ENCODE data around the gene MERTK. TPM values are rescaled to one million over a fixed set of nuclear protein-coding genes. Genes with fewer than 3 reads are reported as not detected.

Gene MERTK
- 22.5 and 37.3 TPM in 2 replicates for total RNA-seq (2016; rRNA removed; fragmentation: Illumina TruSeq; extraction: Trizol)
- 9.7 and 10.2 TPM in 2 replicates for total RNA-seq (2016; cell fraction: cytosol; rRNA removed; fragmentation: Illumina TruSeq; extraction: Trizol; ENCODE audit: low read depth)
- 20.5 and 38.2 TPM in 2 replicates for total RNA-seq (2016; cell fraction: insoluble cytoplasmic fraction; rRNA removed; fragmentation: Illumina TruSeq; extraction: Trizol)
- total RNA-seq (2016; cell fraction: membrane; rRNA removed; fragmentation: Illumina TruSeq; extraction: Trizol), result 9.9 and 11.4 TPM in 2 replicates
- 62.8 and 64.0 TPM in 2 replicates for total RNA-seq (2016; cell fraction: nucleus; rRNA removed; fragmentation: Illumina TruSeq; extraction: Trizol)
- 44.7 and 45.5 TPM in 2 replicates for polyA plus RNA-seq (2011; rRNA removed)
- 32.3 and 35.9 TPM in 2 replicates for polyA plus RNA-seq (2011; cell fraction: cytosol; rRNA removed)
- 74.2 and 85.4 TPM in 2 replicates for polyA plus RNA-seq (2011; cell fraction: nucleus; rRNA removed)
- 17.2 and 32.7 TPM in 2 replicates for polyA plus RNA-seq (2012)
- polyA plus RNA-seq (2016; cell fraction: cytosol; fragmentation: Illumina TruSeq; extraction: Trizol; ENCODE audit: low read depth), result 1.2 and 1.5 TPM in 2 replicates
- polyA plus RNA-seq (2016; cell fraction: insoluble cytoplasmic fraction; fragmentation: Illumina TruSeq; extraction: Trizol; ENCODE audit: low read depth), result 16.7 and 17.4 TPM in 2 replicates
- 3.4 TPM in 2 replicates for polyA plus RNA-seq (2016; cell fraction: membrane; fragmentation: Illumina TruSeq; extraction: Trizol; ENCODE audit: low read depth)
- polyA plus RNA-seq (2016; cell fraction: nucleus; fragmentation: Illumina TruSeq; extraction: Trizol; ENCODE audit: insufficient read depth, low read depth), result 67.5 and 78.5 TPM in 2 replicates
- polyA minus RNA-seq (2011; rRNA and poly(A)+ RNA removed; ENCODE audit: low replicate concordance), result 46.5 TPM in 1 of 2 replicates, not detected in the other
- polyA minus RNA-seq (2011; cell fraction: cytosol; rRNA and poly(A)+ RNA removed), result 24.0 and 26.2 TPM in 2 replicates
- 55.6 and 65.1 TPM in 2 replicates for polyA minus RNA-seq (2011; cell fraction: nucleus; rRNA and poly(A)+ RNA removed)
- Bru-seq, nascent RNA, result percentile 96 among the genes with signal in this experiment
- BruChase-seq, experiment 1, labeled RNA remaining after a 6-hour chase, result percentile 92 among the genes with signal in this experiment
- percentile 92 among the genes with signal in this experiment for BruChase-seq, experiment 2, labeled RNA remaining after a 2-hour chase
- long read RNA-seq, experiment 1, partial matches to known transcripts, result 3 of 15 reads
- long read RNA-seq, experiment 1, other reads (novel, unspliced or antisense), result 9 of 15 reads
- long read RNA-seq, experiment 2, transcript MERTK-201 (19 exons, 3,954 nt), result major isoform, 12 of 59 reads
- long read RNA-seq, experiment 2, partial matches to known transcripts, result 16 of 59 reads
- long read RNA-seq, experiment 2, other reads (novel, unspliced or antisense), result 31 of 59 reads

DNA sequence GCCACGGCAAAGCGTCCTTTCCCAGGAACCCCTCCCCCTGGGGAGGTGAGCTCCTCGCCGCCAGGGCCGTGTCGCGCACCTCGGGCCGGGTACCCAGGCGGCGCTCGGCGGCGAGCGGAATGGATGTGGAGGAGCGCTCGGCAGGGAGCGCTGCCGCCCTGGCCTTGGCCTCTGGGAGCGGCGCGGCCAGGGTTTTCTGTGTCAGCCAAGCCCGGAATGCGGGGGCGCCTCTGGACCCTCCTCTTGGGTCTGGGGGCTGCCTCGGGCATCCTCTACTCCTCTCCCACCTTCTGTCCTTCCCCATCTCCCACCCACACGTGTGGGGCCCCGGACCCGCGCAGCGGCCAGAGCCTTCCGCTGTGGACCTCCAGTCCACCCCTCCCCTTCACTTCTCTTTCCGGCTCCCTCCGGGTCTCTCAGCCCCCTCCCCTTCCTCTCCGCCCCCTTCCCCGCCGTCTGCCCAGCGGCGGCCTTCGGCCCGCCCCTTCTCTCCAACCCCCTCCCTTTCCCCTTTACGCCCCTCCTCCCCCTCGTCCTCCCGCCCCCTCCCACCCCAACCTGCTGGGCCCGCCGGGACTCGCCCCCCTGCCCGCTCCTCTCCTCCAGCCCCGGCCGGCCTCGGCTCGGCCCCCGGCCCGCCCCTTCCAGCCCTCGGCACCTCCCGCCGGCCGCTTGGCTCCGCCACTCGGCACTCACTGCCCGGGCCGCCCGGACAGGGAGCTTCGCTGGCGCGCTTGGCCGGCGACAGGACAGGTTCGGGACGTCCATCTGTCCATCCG, at the start of gene MERTK:
TSS of gene MERTK (plus strand) at position 684 of the 779 bp plus-strand sequence. CDS start 129 bp downstream, outside the sequence.
- intact Hi-C loops (cut with micrococcal nuclease; ENCODE audit: unreplicated experiment), result loop anchor here (2.0 kb wide), 1 partner anchor 61 kb away; no protein-coding TSS in a partner anchor
- peak within 1 kb of the TSS; percentile 82 for H3K27ac ChIP-seq (ENCODE audit: extremely low read length, insufficient read depth, low read length)
- no peak for TF ChIP-seq ZNF777 (CRISPR knock-in tag; IDR thresholded peaks at IDR 0.05)
- TF ChIP-seq, protein P1, sequence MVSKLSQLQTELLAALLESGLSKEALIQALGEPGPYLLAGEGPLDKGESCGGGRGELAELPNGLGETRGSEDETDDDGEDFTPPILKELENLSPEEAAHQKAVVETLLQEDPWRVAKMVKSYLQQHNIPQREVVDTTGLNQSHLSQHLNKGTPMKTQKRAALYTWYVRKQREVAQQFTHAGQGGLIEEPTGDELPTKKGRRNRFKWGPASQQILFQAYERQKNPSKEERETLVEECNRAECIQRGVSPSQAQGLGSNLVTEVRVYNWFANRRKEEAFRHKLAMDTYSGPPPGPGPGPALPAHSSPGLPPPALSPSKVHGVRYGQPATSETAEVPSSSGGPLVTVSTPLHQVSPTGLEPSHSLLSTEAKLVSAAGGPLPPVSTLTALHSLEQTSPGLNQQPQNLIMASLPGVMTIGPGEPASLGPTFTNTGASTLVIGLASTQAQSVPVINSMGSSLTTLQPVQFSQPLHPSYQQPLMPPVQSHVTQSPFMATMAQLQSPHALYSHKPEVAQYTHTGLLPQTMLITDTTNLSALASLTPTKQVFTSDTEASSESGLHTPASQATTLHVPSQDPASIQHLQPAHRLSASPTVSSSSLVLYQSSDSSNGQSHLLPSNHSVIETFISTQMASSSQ (IDR thresholded peaks at IDR 0.05; ENCODE audit: low read depth), result no peak
- TF ChIP-seq, protein P1 (CRISPR knock-in tag; IDR thresholded peaks at IDR 0.05; ENCODE audit: borderline replicate concordance), result no peak; the same call in 1 of the 2 replicates
- TF ChIP-seq, protein P2, sequence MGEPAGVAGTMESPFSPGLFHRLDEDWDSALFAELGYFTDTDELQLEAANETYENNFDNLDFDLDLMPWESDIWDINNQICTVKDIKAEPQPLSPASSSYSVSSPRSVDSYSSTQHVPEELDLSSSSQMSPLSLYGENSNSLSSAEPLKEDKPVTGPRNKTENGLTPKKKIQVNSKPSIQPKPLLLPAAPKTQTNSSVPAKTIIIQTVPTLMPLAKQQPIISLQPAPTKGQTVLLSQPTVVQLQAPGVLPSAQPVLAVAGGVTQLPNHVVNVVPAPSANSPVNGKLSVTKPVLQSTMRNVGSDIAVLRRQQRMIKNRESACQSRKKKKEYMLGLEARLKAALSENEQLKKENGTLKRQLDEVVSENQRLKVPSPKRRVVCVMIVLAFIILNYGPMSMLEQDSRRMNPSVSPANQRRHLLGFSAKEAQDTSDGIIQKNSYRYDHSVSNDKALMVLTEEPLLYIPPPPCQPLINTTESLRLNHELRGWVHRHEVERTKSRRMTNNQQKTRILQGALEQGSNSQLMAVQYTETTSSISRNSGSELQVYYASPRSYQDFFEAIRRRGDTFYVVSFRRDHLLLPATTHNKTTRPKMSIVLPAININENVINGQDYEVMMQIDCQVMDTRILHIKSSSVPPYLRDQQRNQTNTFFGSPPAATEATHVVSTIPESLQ (CRISPR knock-in tag; conservative IDR thresholded peaks at IDR 0.05), result no peak
- no peak for TF ChIP-seq MTA3 (CRISPR knock-in tag; IDR thresholded peaks at IDR 0.05)
- TF ChIP-seq, protein P3, sequence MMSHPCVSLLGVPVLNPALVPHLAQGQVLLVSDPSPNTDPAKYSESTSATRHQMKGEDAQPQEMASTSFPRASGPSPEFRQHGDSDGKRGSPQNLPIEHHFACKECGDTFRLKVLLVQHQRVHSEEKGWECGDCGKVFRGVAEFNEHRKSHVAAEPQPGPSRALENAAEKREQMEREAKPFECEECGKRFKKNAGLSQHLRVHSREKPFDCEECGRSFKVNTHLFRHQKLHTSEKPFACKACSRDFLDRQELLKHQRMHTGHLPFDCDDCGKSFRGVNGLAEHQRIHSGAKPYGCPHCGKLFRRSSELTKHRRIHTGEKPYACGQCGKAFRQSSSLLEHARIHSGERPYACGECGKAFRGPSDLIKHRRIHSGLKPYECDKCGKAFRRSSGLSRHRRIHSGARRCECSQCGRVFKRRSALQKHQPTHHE (CRISPR knock-in tag; IDR thresholded peaks at IDR 0.05; ENCODE audit: borderline replicate concordance), result peak; percentile 64; the same call in 1 of the 2 replicates
- peak; percentile 56; the same call in 1 of the 2 replicates for TF ChIP-seq ADNP (CRISPR knock-in tag; IDR thresholded peaks at IDR 0.05)

More for the DNA sequence above, at the start of gene MERTK:
- Histone ChIP-seq H3K36me3 (replicated peaks in 1 of 2; ENCODE audit: control insufficient read depth in 1 of 2, insufficient read depth in 2 of 2, low read length in 2 of 2) (peaks cover 0 to 2% of the 10 kb centered on the region in 2 experiments; a peak in 1 of 5 replicates), H3K4me2 (ENCODE audit: low read depth, low read length) (peak within 1 kb of the TSS; percentile 99), H3K4me1 (ENCODE audit: insufficient read depth, low read length) (peaks cover 61% of the 10 kb centered on the region), H3K27me3 (ENCODE audit: control insufficient read depth in 1 of 2, insufficient read depth in 2 of 2, low read length in 2 of 2) (no peaks in the 10 kb centered on the region; a peak in 1 of 5 replicates), H3K9me3 (ENCODE audit: low read length) (no peaks in the 10 kb centered on the region), H3K79me2 (ENCODE audit: insufficient read depth, low read length) (peaks cover 40% of the 10 kb centered on the region), H3K4me3 (replicated peaks in 1 of 3; ENCODE audit: insufficient read depth in 1 of 3, low read depth in 2 of 3, low read length in 3 of 3) (peak within 1 kb of the TSS; percentile 90 to 99 (median 94)), H3K9ac (ENCODE audit: insufficient read depth, low read depth, low read length) (peak within 1 kb of the TSS; percentile 79), H4K20me1 (ENCODE audit: insufficient read depth, low read length) (no peaks in the 10 kb centered on the region), H2AFZ (ENCODE audit: low read length) (peak within 1 kb of the TSS; percentile 78)
- ChIA-PET CTCF (ENCODE audit: low intra/inter-chr PET ratio, low total read pairs) (interaction anchor here (0.9 to 1.7 kb wide), 2 partner anchors 11 to 150 kb away, joined by 5 to 8 read pairs; no protein-coding TSS in a partner anchor), POLR2A (interaction anchor here (0.6 to 3.5 kb wide), 21 partner anchors 8 to 156 kb away, joined by 3 to 33 read pairs (median 6); partner anchors contain the start of genes ANAPC1 and TMEM87B)
- no TSS peak for BruUV-seq (replicated peaks)
- WGBS (ENCODE audit: low lambda C conversion rate), result 2% methylated on average over 67 of the region's 71 CpGs
- DNase-seq (ENCODE audit: low spot score) (peak; percentile 89), FAIRE-seq (no peak), ATAC-seq (peak; percentile 91)
- in situ Hi-C loops (cut with HindIII; ENCODE audit: extremely low pct_ligation_motif_present, low pct_unique_long_range_greater_than_20kb), result loop anchor here (5.0 kb wide), 1 partner anchor 154 kb away; no protein-coding TSS in a partner anchor
